ENCODE measurements around the gene ETF1. TPM values are rescaled to one million over a fixed set of nuclear protein-coding genes. Genes with fewer than 3 reads are reported as not detected.

The ETF1 gene
- total and polyA plus RNA-seq, 9 of the 15 experiments (the other 6 are each of a cell fraction or from before 2014, with no cell fraction given), result 53.7 to 209 (median 164) TPM

- TF ChIP-seq CHD7 (IDR thresholded peaks at IDR 0.05; ENCODE audit: low read depth, low read length) (no peak), ATF3 (IDR thresholded peaks at IDR 0.05) (peak; percentile 94), ATF3 (CRISPR knock-in tag; conservative IDR thresholded peaks at IDR 0.05) (peak; percentile 75; the same call in 1 of the 2 replicates), SMAD4 (CRISPR knock-in tag; conservative IDR thresholded peaks at IDR 0.05) (peak; percentile 65), NR2C2 (CRISPR knock-in tag; IDR thresholded peaks at IDR 0.05) (peak; percentile 47; the same call in 1 of the 2 replicates), NR2C2 (tag; IDR thresholded peaks at IDR 0.05) (peak; percentile 68), CHD2 (IDR thresholded peaks at IDR 0.05; ENCODE audit: low read depth, low read length) (peak; percentile 98), RBM22 (IDR thresholded peaks at IDR 0.05; ENCODE audit: low read depth, low read length, poor library complexity, severe bottlenecking) (no peak), CREB3L1 (IDR thresholded peaks at IDR 0.05; ENCODE audit: borderline replicate concordance, low read depth) (peak; percentile 94), SNRNP70 (optimal IDR thresholded peaks at IDR 0.05; ENCODE audit: low read depth, low read length) (no peak), ZBTB12 (CRISPR knock-in tag; IDR thresholded peaks at IDR 0.05) (peak; percentile 86)
Observed at GRCh38 chr5:138542956-138543729, at the start of gene ETF1 (continued).
